Measurements from ENCODE around the gene LRPAP1. TPM values are rescaled to one million over a fixed set of nuclear protein-coding genes. Genes with fewer than 3 reads are reported as not detected.

Gene LRPAP1
- total RNA-seq, 1 experiment from 2014 or later: 109 TPM

DNA sequence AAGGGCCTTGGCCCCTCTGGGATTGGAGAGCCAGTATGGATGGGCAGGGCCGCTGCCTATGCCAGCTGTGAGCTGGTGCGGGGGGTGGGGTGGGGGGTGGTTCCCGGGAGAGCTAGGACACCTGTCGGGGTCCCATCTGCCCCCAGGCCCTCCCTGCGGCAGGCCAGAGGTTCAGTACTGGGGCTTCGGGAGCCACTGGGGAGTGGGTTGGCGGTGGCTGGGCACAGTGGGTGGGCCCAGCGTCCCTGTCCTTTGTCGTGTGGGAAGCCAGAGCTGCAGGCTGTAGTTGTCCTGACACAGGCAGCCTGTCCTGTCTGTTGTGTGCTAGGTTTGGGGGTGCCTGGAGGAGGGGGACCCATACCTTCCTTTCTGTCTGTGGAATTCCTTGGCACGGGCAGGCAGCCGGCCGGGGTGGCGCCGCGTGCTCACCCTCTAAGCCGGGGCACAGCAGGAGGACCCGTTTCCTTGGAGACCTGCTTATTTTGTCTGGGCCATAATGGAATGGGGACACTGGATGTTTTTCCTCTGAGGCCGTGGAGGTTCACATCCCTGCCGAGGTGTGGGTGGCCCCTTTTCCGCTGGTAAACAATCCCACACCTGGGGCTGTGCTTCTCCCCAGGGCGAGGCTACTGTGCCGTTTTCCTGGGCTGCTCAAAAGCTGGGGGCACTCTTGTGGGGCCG, 54.3 kb downstream of the LRPAP1 start (continued):
- TF ChIP-seq ZFX (IDR thresholded peaks at IDR 0.05) (no peak), YY1 (IDR thresholded peaks at IDR 0.05; ENCODE audit: extremely low read depth, insufficient replicate concordance, low read depth, low read length) (no peak), ZNF274 (IDR thresholded peaks at IDR 0.05; ENCODE audit: low read depth, low read length) (no peak)

GRCh38 chr4:3476936-3477749, 55.1 kb downstream of the LRPAP1 start:
- ChIA-PET RAD21 (ENCODE audit: low non-redundant PET in 1 of 2, low total read pairs in 2 of 2, uncharacterized antibody in 2 of 2, unreplicated experiment in 2 of 2) (no interaction called here), POLR2A (no interaction called here), CTCF (no interaction called here)
- Histone ChIP-seq H3K79me2 (ENCODE audit: insufficient read depth, low read length) (no peaks in the 10 kb centered on the region), H3K27ac (ENCODE audit: low read depth, low read length) (no peak overlapping the region), H3K36me3 (ENCODE audit: control insufficient read depth in 1 of 2, insufficient read depth in 2 of 2, low read length in 2 of 2) (no peaks in the 10 kb centered on the region), H3K27me3 (ENCODE audit: insufficient read depth, low read length) (no peaks in the 10 kb centered on the region), H3K9me3 (ENCODE audit: control insufficient read depth in 1 of 2, insufficient read depth in 1 of 2, low read depth in 1 of 2, low read length in 2 of 2) (no peaks in the 10 kb centered on the region), H3K4me2 (ENCODE audit: low read length) (no peak overlapping the region), H2AFZ (ENCODE audit: low read depth, low read length, poor library complexity, severe bottlenecking) (no peak overlapping the region), H3K9me2 (ENCODE audit: insufficient read depth) (no peaks in the 10 kb centered on the region), H3K4me1 (ENCODE audit: control insufficient read depth in 1 of 2, insufficient read depth in 2 of 2, low read length in 2 of 2) (peaks cover 0 to 7% of the 10 kb centered on the region in 2 experiments; a peak in 3 of 4 replicates), H3K9ac (ENCODE audit: low read length) (no peak overlapping the region), H3K4me3 (replicated peaks in 1 of 2; ENCODE audit: low read depth in 1 of 2, low read length in 2 of 2) (no peak overlapping the region), H4K20me1 (ENCODE audit: insufficient read depth) (no peaks in the 10 kb centered on the region)
- no peak for TF ChIP-seq ZNF274 (IDR thresholded peaks at IDR 0.05; ENCODE audit: low read depth, low read length)
- no peak for TF ChIP-seq SIN3A (IDR thresholded peaks at IDR 0.05; ENCODE audit: low read depth)
- no peak for TF ChIP-seq EZH2phosphoT487 (IDR thresholded peaks at IDR 0.05; ENCODE audit: borderline replicate concordance)
- no peak for TF ChIP-seq POLR2AphosphoS5 (IDR thresholded peaks at IDR 0.05; ENCODE audit: low read depth, low read length)
- TF ChIP-seq SRF (IDR thresholded peaks at IDR 0.05; ENCODE audit: low read depth): no peak
- TF ChIP-seq FOSL1 (IDR thresholded peaks at IDR 0.05; ENCODE audit: low read depth): no peak
- TF ChIP-seq JUND (IDR thresholded peaks at IDR 0.05): no peak
- TF ChIP-seq, protein P1, sequence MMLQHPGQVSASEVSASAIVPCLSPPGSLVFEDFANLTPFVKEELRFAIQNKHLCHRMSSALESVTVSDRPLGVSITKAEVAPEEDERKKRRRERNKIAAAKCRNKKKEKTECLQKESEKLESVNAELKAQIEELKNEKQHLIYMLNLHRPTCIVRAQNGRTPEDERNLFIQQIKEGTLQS (IDR thresholded peaks at IDR 0.05): no peak
- no peak for TF ChIP-seq EZH2 (IDR thresholded peaks at IDR 0.05)
- TF ChIP-seq ELF1 (IDR thresholded peaks at IDR 0.05; ENCODE audit: borderline replicate concordance, low read depth): no peak
- no peak for TF ChIP-seq POLR2A (IDR thresholded peaks at IDR 0.05; ENCODE audit: borderline replicate concordance, extremely low read depth, insufficient read depth, insufficient read length)
- TF ChIP-seq, protein P2, sequence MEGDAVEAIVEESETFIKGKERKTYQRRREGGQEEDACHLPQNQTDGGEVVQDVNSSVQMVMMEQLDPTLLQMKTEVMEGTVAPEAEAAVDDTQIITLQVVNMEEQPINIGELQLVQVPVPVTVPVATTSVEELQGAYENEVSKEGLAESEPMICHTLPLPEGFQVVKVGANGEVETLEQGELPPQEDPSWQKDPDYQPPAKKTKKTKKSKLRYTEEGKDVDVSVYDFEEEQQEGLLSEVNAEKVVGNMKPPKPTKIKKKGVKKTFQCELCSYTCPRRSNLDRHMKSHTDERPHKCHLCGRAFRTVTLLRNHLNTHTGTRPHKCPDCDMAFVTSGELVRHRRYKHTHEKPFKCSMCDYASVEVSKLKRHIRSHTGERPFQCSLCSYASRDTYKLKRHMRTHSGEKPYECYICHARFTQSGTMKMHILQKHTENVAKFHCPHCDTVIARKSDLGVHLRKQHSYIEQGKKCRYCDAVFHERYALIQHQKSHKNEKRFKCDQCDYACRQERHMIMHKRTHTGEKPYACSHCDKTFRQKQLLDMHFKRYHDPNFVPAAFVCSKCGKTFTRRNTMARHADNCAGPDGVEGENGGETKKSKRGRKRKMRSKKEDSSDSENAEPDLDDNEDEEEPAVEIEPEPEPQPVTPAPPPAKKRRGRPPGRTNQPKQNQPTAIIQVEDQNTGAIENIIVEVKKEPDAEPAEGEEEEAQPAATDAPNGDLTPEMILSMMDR (IDR thresholded peaks at IDR 0.05 in 2 of 3, conservative IDR thresholded peaks at IDR 0.05 in 1 of 3; ENCODE audit: borderline replicate concordance in 1 of 3, insufficient read depth in 1 of 3, low read depth in 2 of 3, low read length in 2 of 3): no peak
- no peak for TF ChIP-seq SP1 (IDR thresholded peaks at IDR 0.05; ENCODE audit: low read depth)
- BruUV-seq (replicated peaks): no TSS peak
- intact Hi-C loops (cut with micrococcal nuclease): no loop called here
- DNase-seq (ENCODE audit: low read depth, low spot score) (no peak), ATAC-seq (no peak)

Measured in HCT116 (cell line).